Activated naive CD8-positive, alpha-beta T cell treated with anti-CD3 and anti-CD28 coated beads for 36 hours (primary cell): ENCODE measurements around the gene FLNA. TPM values are rescaled to one million over a fixed set of nuclear protein-coding genes. Genes with fewer than 3 reads are reported as not detected.

Source experiments
- DNase-seq: peaks from one replicate; pipeline ENCODE4 v3.0.0; 2021
- H3K27ac Mint-ChIP-seq: one replicate; pipeline ENCODE4 v1.8.0; 2022; ENCODE audit warnings: mild to moderate bottlenecking, moderate library complexity, mixed read lengths
- H3K27me3 Mint-ChIP-seq: one replicate; pipeline ENCODE4 v1.8.0; 2022; ENCODE audit warnings: mild to moderate bottlenecking, mixed read lengths
- H3K36me3 Mint-ChIP-seq: one replicate; pipeline ENCODE4 v1.8.0; 2021; ENCODE audit warnings: mild to moderate bottlenecking, mixed read lengths
- H3K4me1 Mint-ChIP-seq: one replicate; pipeline ENCODE4 v1.8.0; 2021; ENCODE audit warnings: mixed read lengths
- H3K4me3 Mint-ChIP-seq: one replicate; pipeline ENCODE4 v1.8.0; 2022; ENCODE audit warnings: mild to moderate bottlenecking, moderate library complexity, mixed read lengths
- H3K9me3 Mint-ChIP-seq: one replicate; pipeline ENCODE4 v1.8.0; 2022; ENCODE audit warnings: mixed read lengths
- total RNA-seq, 2 experiments: library from RNA; stranded (reverse); gene quantifications; one replicate each; pipeline ENCODE4 v1.2.3, GENCODE V29; 2021

Gene FLNA
- total RNA-seq, 2 experiments from 2014 or later: 694 to 696 TPM

DNA sequence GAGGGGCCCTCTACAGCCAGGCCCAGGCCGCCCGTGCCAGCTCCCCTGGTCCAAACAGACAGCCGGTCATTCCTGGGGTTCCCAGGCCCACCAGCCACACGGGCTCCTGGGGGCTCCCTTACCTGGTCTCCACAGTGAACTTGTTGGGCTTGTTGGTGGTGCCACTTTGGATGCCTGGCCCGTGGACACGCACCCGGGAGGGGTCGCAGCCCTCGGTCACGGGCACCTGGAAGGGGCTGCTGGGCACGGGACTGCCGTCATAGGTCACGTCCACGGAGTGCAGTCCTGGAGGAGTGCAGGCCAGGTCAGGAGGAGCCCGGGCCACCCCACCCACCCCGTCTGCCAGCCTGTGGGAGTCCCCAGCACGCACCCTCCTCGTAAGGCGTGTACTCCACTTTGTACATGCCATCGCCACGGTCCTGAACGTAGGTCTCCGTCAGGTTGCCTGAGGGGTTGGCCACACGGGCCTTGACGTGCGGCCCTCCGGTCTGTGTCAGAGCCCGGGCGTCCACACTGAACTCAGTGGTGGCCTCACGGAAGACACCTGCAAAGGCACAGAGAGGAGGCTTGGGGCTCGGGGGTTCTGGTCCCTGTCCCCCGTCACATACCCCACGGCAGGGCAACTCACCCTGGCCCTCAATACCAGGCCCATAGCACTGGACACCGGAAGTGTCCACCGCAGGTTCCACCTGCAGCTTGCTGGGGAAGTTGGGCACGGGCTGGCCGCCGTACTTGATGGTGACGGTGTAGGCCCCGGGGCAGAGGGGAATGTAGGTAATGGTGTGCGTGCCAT lies 14.9 kb downstream of the FLNA start:
- no peak for DNase-seq
- no peaks in the 10 kb centered on the region for H3K9me3 Mint-ChIP-seq
- no peaks in the 10 kb centered on the region for H3K27me3 Mint-ChIP-seq
- H3K4me3 Mint-ChIP-seq: no peak overlapping the region
- peaks cover 4% of the 10 kb centered on the region for H3K4me1 Mint-ChIP-seq
- H3K36me3 Mint-ChIP-seq: peaks cover 11% of the 10 kb centered on the region
- H3K27ac Mint-ChIP-seq: no peak overlapping the region

DNA sequence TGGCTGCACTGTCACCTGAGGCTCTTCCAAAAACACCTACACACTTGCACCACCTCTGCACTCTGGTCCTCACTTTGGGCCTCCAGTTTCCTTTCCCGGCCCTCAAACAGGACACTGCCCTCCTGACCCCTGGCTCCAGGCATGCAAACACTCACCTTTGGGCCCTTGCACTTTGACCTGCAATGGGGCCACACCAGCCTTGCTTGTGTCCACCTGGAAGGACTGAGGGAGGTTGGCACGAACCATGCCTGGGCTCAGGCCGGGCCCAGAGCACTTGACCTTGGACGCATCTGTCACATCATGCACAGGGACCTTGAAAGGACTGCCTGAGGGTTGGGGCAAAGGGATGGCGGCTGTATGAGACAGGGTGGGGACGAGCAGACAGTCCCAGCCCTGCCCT lies 15.6 kb downstream of the FLNA start:
- Mint-ChIP-seq H3K27ac (peak overlapping the region; percentile 58), H3K36me3 (peaks cover 13% of the 10 kb centered on the region), H3K4me3 (peak overlapping the region; percentile 48), H3K4me1 (peaks cover 5% of the 10 kb centered on the region), H3K9me3 (no peaks in the 10 kb centered on the region), H3K27me3 (no peaks in the 10 kb centered on the region)
- DNase-seq: no peak

DNA sequence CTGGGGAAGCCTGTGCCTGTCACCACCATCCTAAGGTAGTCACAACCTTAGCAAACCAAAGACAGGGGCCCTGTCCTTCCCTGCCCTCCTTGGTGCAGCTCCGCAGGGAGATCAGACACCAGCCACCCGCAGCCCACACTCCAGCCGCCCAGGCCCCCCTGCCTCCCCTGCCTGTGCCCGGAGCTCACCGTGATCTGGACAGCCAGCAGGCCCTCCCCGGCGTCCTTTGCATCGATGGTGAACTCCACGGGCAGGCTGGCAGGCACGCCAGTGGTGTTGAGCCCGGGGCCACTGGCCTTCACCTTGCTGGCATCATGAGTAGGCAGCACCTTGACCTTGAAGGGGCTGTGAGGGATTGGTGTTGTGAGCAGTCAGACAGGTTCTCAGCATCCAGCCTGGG lies 16.4 kb downstream of the FLNA start:
- Mint-ChIP-seq H3K4me1 (peaks cover 10% of the 10 kb centered on the region), H3K36me3 (peaks cover 13% of the 10 kb centered on the region), H3K4me3 (no peak overlapping the region), H3K27ac (no peak overlapping the region), H3K27me3 (no peaks in the 10 kb centered on the region), H3K9me3 (no peaks in the 10 kb centered on the region)
- DNase-seq: no peak

- H3K4me3 Mint-ChIP-seq: no peak overlapping the region
- no peak for DNase-seq
- no peak overlapping the region for H3K27ac Mint-ChIP-seq
- H3K27me3 Mint-ChIP-seq: no peaks in the 10 kb centered on the region
- H3K9me3 Mint-ChIP-seq: no peaks in the 10 kb centered on the region
- H3K4me1 Mint-ChIP-seq: peaks cover 12% of the 10 kb centered on the region
- peaks cover 9% of the 10 kb centered on the region for H3K36me3 Mint-ChIP-seq
Observed at GRCh38 chrX:154357205-154357604, 17.2 kb downstream of the FLNA start.

GRCh38 chrX:154356596-154356995 lies 17.8 kb downstream of the FLNA start:
- Mint-ChIP-seq H3K36me3 (peaks cover 9% of the 10 kb centered on the region), H3K27ac (no peak overlapping the region), H3K4me1 (peaks cover 15% of the 10 kb centered on the region), H3K4me3 (no peak overlapping the region), H3K9me3 (no peaks in the 10 kb centered on the region), H3K27me3 (no peaks in the 10 kb centered on the region)
- DNase-seq: no peak

DNA sequence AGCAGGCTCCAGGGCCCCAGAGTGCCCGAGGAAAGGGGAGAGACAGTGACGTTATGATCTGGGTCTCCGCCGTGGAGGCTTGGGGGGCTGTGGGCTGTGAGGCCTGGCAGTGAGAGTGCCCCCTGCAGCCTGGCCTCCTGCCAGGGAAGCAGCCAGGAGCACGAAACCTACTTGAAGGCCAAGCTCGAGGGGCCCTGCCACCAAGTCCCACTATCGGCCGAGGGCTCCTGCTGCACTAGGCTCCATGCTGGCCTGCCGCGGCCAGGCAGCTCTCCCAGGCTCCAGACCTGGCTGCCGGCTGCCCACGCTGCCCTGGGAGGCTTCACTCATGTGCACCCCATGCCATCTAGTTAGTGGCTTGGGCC lies 18.7 kb downstream of the FLNA start:
- H3K36me3 Mint-ChIP-seq: peaks cover 9% of the 10 kb centered on the region

GRCh38 chrX:154355094-154355775 lies 19.2 kb downstream of the FLNA start:
- H3K27me3 Mint-ChIP-seq: no peaks in the 10 kb centered on the region
- H3K9me3 Mint-ChIP-seq: no peaks in the 10 kb centered on the region
- no peak for DNase-seq
- H3K27ac Mint-ChIP-seq: no peak overlapping the region
- peaks cover 8% of the 10 kb centered on the region for H3K36me3 Mint-ChIP-seq
- H3K4me3 Mint-ChIP-seq: no peak overlapping the region
- H3K4me1 Mint-ChIP-seq: peaks cover 14% of the 10 kb centered on the region

More for the DNA sequence above, 18.7 kb downstream of the FLNA start:
- DNase-seq: no peak
- Mint-ChIP-seq H3K4me3 (no peak overlapping the region), H3K9me3 (no peaks in the 10 kb centered on the region), H3K27ac (no peak overlapping the region), H3K27me3 (no peaks in the 10 kb centered on the region), H3K4me1 (peaks cover 14% of the 10 kb centered on the region)

DNA sequence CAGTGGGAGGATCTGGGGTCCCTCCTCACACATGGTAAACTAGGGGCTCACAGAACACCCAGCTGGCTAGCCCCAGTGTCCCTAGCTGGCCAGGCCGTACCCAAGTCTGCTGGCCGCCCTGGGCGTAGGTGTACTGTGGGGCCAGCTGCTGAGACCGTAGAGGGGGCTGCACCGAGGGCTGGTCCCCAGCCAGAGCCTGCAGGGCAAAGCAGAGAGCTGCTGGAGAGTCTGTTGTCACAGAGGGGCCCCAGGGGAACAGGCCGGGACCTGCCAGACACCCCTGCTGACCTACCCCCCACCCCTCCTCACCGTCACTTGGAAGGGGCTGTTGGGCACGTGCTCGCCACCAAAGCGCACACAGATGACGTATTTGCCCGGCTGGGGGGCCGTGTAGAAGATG lies 19.9 kb downstream of the FLNA start:
- Mint-ChIP-seq H3K27ac (no peak overlapping the region), H3K36me3 (peaks cover 8% of the 10 kb centered on the region), H3K4me3 (no peak overlapping the region), H3K27me3 (no peaks in the 10 kb centered on the region), H3K9me3 (no peaks in the 10 kb centered on the region), H3K4me1 (peaks cover 14% of the 10 kb centered on the region)
- DNase-seq: no peak

DNA sequence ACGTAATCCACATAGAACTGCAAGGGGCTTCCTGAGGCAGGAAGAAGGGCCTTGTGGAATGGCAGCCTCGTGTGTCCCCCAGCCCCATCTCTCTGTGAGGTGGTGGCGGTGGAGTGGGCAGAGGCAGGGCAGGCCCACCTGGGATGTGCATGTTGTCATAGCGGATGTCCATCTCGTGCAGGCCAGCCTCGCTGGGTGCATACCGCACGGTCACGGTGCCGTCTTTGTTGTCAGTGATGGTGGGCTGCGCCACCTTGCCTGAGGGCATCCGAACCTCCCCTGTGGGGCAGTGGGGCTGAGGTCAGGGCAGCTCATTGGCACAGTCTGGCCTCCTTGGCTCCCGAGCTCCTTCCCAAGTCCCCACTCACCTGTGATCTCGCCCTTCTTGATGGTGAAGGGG lies 20.4 kb downstream of the FLNA start:
- H3K4me1 Mint-ChIP-seq: peaks cover 16% of the 10 kb centered on the region
- H3K27ac Mint-ChIP-seq: no peak overlapping the region
- no peak for DNase-seq
- no peaks in the 10 kb centered on the region for H3K27me3 Mint-ChIP-seq
- peaks cover 11% of the 10 kb centered on the region for H3K36me3 Mint-ChIP-seq
- no peak overlapping the region for H3K4me3 Mint-ChIP-seq
- no peaks in the 10 kb centered on the region for H3K9me3 Mint-ChIP-seq

- no peak for DNase-seq
- Mint-ChIP-seq H3K9me3 (no peaks in the 10 kb centered on the region), H3K4me3 (no peak overlapping the region), H3K4me1 (peaks cover 17% of the 10 kb centered on the region), H3K27ac (no peak overlapping the region), H3K36me3 (peaks cover 9% of the 10 kb centered on the region), H3K27me3 (no peaks in the 10 kb centered on the region)
Observed at GRCh38 chrX:154353172-154353843, 21.1 kb downstream of the FLNA start.

DNA sequence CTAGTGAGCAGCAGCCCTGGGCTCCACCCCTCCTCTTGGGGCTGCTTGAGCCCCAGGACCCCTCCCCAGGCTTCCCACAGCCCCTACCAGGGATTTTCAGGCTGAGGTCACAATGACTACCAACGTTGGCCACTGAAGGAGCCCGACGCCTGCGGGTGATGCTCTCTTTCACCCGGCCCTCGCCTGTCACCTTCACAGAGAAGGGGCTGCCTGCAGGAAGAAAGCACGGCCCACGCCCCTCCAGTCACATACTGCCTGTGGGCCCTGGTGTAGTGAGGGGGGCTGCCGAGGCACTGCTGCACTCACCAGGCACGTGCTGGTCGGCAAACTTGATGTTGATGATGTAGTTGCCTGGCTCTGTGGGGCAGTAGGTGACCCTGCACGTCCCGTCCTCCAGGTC lies 22.0 kb downstream of the FLNA start:
- no peak for DNase-seq
- H3K27ac Mint-ChIP-seq: no peak overlapping the region
- H3K4me3 Mint-ChIP-seq: no peak overlapping the region
- peaks cover 13% of the 10 kb centered on the region for H3K36me3 Mint-ChIP-seq
- H3K27me3 Mint-ChIP-seq: no peaks in the 10 kb centered on the region
- H3K4me1 Mint-ChIP-seq: peaks cover 22% of the 10 kb centered on the region
- H3K9me3 Mint-ChIP-seq: no peaks in the 10 kb centered on the region

DNA sequence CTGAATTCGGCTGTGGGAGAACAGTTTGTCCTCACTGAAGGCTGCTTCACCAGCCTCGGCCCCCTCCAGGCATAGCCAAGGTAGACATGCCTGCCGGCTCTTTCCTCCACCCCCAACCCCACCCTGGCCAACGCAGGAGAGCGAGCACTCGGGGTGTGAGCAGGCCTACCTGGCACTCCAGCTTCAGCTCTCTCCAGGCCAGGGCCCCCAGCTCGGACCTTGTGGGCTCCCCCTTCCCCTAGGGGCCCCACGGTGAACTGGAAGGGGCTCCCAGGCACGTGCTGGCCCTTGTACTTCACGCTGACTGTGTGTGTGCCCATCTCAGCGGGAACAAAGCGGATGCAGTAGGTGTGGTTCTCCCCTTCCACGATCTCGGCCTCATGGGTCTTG lies 22.4 kb downstream of the FLNA start:
- H3K27ac Mint-ChIP-seq: peak overlapping the region; percentile 79
- peaks cover 25% of the 10 kb centered on the region for H3K4me1 Mint-ChIP-seq

DNA sequence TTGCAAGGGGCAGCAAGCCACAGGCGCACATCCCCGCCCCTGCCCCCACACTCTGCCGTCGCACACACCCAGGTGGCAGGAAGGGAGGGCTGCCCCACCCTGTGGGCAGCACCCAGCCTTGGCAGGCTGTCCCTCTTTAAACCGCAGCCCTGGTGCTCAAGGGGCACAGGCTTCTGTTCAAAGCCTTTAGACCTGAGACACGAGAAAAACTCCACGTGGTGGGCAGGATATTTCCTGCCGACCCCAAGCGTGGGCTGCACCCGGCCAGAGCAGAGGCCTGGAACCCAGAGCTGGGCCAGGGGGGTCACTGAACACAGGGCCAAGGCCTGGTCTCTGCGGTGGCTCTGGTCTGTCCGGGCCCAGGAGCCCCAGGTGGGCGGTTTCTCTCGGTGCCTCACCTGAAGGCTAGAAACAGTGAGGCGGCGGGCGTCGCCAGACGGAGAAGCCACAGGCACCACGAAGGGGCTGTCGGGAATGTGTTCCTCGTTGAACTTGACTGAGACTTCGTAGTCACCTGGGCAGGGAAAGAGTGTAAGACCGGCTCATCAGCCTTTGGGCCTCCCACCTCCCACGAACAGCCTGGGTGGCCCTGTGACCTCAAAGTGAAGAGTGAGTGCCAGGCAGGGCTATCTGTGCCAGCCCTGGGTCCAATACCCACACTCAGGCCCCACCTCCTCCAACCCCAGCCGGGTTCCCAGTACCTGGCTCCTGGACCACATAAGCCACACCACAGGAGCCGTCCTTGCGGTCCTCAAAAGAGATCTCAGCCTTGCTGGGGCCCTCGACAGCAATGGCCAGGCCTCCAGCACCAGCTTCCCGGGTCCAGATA lies 23.0 kb downstream of the FLNA start:
- no peak overlapping the region for H3K4me3 Mint-ChIP-seq
- H3K4me1 Mint-ChIP-seq: peaks cover 25% of the 10 kb centered on the region
- DNase-seq: no peak
- no peaks in the 10 kb centered on the region for H3K27me3 Mint-ChIP-seq
- H3K27ac Mint-ChIP-seq: peak overlapping the region; percentile 79
- H3K9me3 Mint-ChIP-seq: no peaks in the 10 kb centered on the region
- H3K36me3 Mint-ChIP-seq: peaks cover 17% of the 10 kb centered on the region

More for the DNA sequence above, 22.4 kb downstream of the FLNA start:
- no peak for DNase-seq
- Mint-ChIP-seq H3K27me3 (no peaks in the 10 kb centered on the region), H3K9me3 (no peaks in the 10 kb centered on the region), H3K4me3 (no peak overlapping the region), H3K36me3 (peaks cover 17% of the 10 kb centered on the region)

GRCh38 chrX:154350429-154351182 lies 23.8 kb downstream of the FLNA start:
- Mint-ChIP-seq H3K27me3 (no peaks in the 10 kb centered on the region), H3K4me1 (peaks cover 25% of the 10 kb centered on the region), H3K36me3 (peaks cover 17% of the 10 kb centered on the region), H3K4me3 (no peak overlapping the region), H3K9me3 (no peaks in the 10 kb centered on the region), H3K27ac (peak overlapping the region; percentile 65)
- no peak for DNase-seq
